ENCODE data around the gene BEND6. TPM values are rescaled to one million over a fixed set of nuclear protein-coding genes. Genes with fewer than 3 reads are reported as not detected.
"Not testable (repeated sequence)": the region's sequence is repeated elsewhere in the genome, so short reads cannot be mapped to it uniquely, and the experiment has no call there.

The BEND6 gene
- total RNA-seq, 1 experiment from 2014 or later: 6.4 TPM

DNA sequence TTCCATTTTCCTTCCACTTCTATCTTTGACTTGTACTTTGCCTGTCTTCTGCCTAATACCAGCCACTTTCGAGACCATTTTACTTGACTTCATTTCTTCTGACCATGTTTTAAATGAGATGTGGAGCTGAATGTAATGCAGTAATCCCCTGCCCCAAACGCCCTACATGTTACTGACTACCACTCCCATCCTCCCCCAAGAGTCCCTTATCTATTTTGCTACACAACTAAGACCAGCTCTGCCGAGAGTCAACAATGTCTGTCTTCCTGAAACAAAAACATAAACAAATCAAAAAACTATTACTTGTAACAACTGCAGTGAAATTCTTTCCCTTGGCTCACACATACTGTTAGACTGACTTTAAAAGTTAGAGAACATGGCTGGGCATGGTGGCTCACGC lies 64.5 kb downstream of the BEND6 start:
- DNase-seq (ENCODE audit: low spot score): no peak
- in situ Hi-C loops (cut with HindIII; ENCODE audit: low sequenced_read_pairs): no loop called here

DNA sequence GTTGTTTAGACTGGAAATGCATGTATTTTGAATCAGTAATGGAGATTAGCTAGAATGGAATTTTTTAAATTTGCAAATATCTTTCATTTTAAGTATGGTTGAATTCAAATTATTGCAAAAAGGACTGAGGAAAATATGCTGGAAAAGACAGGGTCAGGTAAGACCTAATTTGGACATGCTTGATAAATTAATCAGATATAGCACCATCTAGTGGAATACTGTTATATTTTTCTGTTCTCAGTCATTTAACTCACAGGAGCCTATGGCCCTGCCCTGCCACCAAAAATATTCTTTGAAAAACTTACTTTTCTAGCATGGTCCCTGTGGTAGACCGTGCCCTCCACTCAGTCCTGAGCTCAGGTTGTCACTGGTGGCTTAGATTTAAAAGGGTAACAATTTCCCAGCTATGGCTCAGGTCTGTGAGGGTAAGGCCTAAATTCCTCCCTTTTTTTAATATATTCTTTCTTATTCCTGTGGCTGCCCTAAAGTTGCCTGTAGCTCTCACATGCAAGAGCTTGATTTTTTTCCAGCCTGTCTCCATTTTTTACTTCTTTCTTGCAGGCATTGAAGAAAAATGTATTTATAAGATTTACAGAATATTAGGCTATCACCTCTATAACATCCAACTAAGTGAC lies 66.3 kb downstream of the BEND6 start:
- in situ Hi-C loops (cut with HindIII; ENCODE audit: low sequenced_read_pairs): no loop called here
- peak; percentile 71 for DNase-seq (ENCODE audit: low spot score)

DNA sequence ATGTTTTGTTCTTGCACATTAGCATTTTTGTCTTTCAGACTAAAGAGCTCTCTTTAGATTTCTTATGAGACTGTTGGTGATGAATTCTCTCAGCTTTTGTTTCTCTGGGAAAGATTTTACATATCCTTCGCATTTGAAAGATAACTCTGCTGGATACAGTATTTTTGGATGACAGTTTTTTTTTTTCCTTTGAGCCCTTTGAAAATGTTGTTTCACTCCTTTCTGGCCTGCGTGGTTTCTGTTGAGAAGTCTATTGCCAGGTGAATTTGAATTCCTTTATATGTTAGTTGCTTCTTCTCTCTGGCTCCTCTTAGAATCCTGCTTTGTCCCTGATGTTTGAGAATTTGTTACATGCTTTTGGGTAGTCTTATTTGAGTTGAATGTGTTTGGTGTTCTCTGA lies 69.4 kb downstream of the BEND6 start:
- in situ Hi-C loops (cut with HindIII; ENCODE audit: low sequenced_read_pairs): no loop called here
- DNase-seq (ENCODE audit: low spot score): no peak

DNA sequence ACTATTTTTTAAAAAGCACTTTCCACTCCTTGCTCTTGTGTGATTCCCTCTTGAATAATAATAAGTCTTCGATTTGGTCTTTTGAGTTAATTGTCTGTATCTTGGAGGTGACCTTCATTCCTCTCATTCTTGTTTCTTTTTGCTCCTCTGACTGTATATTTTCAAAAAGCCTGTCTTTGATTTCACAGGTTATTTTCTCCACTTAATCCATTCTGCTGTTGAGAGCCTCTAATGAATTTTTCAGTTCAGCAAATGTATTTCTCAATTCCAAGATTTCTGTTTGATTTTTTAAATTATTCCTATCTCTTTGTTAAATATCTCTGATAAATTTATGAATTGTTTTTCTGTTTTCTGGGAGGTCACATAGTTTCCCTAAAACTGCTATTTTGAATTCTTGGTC lies 69.9 kb downstream of the BEND6 start:
- in situ Hi-C loops (cut with HindIII; ENCODE audit: low sequenced_read_pairs): no loop called here
- DNase-seq (ENCODE audit: low spot score): no peak

DNA sequence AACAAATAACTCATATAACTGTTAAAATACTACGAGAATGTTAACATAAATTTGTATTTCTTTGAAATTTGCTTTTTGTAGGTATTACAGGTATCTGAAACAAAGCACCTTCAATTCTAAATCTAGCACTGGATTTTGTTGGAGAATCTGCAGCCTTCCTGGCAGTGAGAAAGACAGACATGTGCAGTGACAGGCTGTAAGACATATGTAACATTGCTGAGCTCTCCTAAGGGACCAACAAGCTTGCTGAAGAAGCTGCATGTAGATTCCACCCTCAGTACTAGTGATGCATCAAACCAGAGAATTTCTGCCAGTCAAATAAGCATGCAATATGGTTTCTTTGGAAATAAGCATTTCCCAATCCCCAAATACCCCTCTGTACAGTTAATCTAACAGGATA lies 71.1 kb downstream of the BEND6 start:
- in situ Hi-C loops (cut with HindIII; ENCODE audit: low sequenced_read_pairs): no loop called here
- DNase-seq (ENCODE audit: low spot score): no peak

DNA sequence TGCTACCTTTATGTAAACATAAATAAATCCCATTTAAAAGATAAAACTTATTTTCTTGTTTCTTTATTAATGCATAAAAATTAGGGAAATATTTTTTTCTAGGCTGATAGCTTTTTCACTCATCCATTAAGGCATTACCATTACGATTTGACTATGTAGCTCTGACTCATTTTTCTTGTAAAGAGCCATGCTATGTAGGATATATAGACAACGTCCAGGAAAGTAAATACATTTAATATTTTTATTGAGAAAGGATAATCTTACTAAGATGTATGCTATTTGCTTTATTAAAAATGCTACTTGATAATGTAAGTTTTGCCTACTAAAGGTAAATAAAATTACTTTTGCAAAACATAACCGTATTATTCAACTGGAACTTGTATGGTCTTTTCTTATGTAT lies 72.4 kb downstream of the BEND6 start:
- DNase-seq (ENCODE audit: low spot score): no peak
- in situ Hi-C loops (cut with HindIII; ENCODE audit: low sequenced_read_pairs): no loop called here

DNA sequence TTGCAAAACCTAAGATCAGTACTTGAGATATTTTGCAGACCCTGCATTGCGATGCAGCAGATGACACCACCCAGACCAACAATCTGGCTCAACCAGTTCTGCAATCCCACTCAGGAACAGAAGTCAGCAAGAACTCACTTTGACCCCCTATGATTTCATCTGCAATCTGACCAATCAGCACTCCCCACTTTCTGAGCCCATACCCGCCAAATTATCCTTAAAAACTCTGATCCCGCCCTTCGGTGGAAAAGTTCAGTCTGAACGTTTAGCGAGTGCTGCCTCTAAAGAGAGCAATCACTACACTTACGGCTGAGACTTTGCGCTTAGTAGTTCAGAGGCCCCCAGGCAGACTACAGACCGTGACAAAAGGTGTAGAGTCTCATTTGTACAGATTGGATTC lies 74.3 kb downstream of the BEND6 start:
- no peak for DNase-seq (ENCODE audit: low spot score)
- in situ Hi-C loops (cut with HindIII; ENCODE audit: low sequenced_read_pairs): no loop called here

DNA sequence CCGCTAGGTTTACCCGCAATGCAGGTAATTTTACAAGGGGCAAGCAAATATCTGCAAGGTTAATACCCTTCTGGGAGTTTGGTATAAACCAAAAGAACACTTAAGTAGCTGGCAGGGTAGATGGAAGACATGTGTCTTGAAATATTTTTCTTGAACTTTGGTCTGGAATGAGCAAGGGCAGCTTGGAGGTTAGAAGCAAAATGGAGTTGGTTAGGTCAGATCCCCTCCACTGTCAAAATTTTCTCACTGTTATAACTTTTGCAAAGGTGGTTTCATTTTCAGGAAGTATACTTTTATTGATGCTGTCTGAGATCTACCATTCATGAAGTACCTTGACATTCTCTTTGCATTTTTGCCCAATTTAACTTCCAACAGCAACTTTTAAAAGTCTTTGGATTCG lies 78.3 kb downstream of the BEND6 start:
- DNase-seq (ENCODE audit: low spot score): no peak
- in situ Hi-C loops (cut with HindIII; ENCODE audit: low sequenced_read_pairs): no loop called here

DNA sequence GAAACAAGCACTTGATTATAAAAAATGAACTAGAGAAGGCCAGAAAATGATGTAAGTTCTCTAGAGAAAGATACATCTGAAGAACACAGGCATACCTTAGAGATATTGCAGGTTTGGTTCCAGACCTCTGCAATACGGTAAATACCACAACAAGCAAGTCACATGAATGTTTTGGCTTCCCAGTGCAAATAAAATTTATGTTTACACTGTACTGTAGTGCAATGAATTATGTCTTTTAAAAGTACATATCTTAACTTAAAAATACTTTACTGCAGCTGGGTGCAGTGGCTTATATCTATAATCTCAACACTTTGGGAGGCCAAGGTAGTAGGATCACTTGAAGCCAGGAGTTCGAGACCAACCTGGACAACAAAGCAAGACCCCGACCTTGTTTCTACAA lies 80.6 kb downstream of the BEND6 start:
- no peak for DNase-seq (ENCODE audit: low spot score)
- in situ Hi-C loops (cut with HindIII; ENCODE audit: low sequenced_read_pairs): no loop called here

DNA sequence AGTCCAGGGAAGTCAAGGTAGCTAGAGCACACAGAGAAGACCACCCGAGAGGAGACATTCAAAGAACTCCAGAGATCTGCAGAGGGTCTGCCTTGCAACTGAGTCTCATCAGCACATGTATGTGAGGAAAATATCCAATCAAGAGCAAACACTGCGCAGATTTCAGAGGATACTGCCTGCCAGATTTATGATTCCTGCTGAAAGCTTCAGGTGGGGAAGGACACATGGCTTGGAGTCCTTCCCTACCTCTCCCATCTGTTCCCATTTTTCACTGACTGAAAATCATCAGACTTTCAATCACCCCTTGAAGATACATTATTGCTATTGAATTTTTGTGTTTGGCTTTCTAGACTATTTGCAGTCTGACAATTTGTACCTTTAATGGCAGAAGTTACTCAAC lies 84.0 kb downstream of the BEND6 start:
- in situ Hi-C loops (cut with HindIII; ENCODE audit: low sequenced_read_pairs): no loop called here
- peak; percentile 91 for DNase-seq (ENCODE audit: low spot score)

DNA sequence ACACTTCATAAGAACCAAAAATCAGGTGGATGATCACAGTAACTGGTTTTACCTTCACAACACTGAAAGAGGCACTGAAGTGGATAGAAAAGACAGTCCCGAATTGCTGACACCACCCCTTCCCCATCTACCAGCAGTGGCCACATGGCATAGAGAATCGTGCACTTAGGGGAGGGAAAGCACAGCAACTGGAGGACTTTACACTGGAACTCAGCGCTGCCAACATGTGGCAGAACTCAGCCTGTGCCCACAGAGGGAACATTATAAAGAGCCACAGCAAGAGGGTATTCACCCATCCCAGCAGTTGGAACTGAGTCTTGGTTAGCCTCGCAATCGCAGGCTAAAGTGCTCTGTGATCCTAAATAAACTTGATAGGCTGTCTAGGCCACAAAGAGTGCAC lies 85.1 kb downstream of the BEND6 start:
- in situ Hi-C loops (cut with HindIII; ENCODE audit: low sequenced_read_pairs): no loop called here
- DNase-seq (ENCODE audit: low spot score): no peak

DNA sequence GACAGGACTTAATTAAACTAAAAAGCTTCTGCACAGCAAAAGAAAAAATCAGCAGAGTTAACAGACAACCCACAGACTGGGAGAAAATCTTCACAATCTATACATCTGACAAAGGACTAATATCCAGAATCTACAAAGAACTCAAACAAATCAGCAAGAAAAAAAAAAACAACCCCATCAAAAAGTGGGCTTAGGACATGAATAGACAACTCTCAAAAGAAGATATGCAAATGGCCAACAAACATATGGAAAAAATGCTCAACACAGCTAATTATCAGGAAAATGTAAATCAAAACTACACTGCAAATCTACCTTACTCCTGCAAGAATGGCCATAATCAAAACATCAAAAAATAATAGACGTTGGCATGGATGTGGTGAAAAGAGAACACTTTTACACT lies 89.2 kb downstream of the BEND6 start:
- DNase-seq (ENCODE audit: low spot score); in situ Hi-C loops (cut with HindIII; ENCODE audit: low sequenced_read_pairs): not testable (repeated sequence)

DNA sequence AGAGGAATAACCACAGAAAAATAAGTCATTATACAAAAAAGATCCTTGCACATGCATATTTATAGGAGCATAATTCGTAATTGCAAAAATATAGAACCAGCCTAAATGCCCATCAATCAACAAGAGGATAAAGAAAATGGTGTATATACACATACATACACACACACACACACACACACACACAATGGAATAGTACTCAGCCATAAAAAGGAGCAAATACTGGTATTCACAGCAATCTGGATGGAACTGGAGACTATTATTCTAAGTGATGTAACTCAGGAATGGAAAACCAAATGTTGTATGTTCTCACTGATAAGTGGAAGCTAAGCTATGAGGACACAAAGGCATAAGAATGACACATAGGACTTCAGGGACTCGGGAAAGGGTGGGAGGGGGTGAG lies 89.7 kb downstream of the BEND6 start:
- in situ Hi-C loops (cut with HindIII; ENCODE audit: low sequenced_read_pairs): no loop called here
- DNase-seq (ENCODE audit: low spot score): no peak

DNA sequence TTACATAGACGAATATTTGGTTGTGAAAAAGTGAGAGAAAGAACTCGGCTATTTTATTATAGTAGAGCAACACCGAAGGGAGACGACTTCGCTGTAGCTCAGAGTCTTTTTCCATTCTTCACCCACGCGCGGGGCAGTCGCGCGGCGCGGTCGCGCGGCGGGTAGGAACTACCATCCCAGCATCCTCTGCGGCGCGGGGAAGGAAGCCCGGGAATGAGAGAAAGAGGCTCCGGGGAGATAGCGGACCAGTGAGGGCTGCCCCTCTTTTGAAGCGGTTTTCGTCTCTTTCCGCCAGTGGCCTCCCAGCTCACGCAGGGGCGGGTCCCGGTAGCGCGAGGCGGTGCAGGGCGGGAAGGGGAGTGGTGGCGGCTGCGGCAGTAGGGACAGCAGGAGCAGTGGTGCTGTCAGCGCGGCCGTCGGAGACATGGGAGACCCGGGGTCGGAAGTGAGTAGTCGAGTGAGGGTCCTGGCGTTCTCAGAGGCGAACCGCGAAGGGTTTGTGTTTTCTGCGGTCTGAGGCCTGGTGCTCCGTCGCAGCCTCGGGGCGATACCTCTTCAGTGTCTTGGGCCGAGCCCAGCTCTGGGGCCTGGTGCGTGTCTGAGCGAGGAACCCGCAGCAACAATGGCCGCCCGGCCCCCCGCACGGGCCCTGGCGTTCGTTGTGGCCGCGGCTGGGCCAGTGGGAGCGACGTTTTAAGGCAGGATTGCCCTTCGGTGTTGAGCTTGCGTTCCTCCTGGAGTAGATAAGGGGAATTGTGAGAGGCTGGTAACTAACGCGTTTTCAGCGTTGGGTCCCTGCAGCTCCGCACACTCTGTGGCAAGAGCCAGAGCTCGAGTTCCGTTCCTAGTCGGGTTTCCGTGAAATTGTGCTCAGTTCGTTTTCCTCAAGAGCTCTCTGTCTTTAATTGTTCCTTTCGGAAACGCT lies 91.7 kb downstream of the BEND6 start, which contains the start of gene KIAA1586:
Gene KIAA1586 (plus strand): TSS at position 362 of the 925 bp plus-strand sequence. CDS start 63 bp downstream, at position 425.
- in situ Hi-C loops (cut with HindIII; ENCODE audit: low sequenced_read_pairs): not testable (repeated sequence)
- peak; percentile 97 for DNase-seq (ENCODE audit: low spot score)

DNA sequence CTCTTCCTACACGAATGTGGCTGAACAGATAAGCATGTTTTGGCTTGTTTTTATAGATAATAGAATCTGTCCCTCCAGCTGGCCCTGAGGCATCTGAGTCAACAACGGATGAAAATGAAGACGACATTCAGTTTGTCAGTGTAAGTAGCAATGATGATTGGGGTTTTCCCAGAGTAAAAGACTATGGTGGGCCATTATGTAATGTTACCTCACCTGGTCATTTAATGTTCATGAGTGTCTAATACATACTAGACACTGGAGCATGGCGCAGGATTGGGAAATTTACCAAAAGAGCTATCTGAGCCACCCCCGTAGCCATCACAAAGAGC lies 92.3 kb downstream of the BEND6 start:
- DNase-seq (ENCODE audit: low spot score); in situ Hi-C loops (cut with HindIII; ENCODE audit: low sequenced_read_pairs): not testable (repeated sequence)

DNA sequence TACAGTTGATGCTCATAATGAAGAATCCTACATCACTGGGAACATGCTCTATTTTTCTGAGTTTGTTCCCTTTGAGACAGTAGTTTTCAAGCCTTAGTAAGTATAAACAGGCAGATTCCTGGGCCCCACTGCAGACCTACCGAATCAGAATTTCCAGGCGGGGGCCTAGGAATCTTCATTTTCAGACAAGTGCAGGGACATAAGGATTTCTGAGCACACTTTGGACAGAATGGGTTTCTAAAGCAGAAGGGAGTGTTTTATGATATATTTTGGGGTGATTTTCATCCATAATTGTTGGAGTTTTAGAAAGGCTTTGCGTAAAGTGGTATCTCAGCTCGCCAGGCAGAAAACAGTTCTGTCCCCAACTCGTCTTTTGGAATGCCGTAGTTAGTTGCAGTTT lies 93.0 kb downstream of the BEND6 start:
- DNase-seq (ENCODE audit: low spot score); in situ Hi-C loops (cut with HindIII; ENCODE audit: low sequenced_read_pairs): not testable (repeated sequence)

DNA sequence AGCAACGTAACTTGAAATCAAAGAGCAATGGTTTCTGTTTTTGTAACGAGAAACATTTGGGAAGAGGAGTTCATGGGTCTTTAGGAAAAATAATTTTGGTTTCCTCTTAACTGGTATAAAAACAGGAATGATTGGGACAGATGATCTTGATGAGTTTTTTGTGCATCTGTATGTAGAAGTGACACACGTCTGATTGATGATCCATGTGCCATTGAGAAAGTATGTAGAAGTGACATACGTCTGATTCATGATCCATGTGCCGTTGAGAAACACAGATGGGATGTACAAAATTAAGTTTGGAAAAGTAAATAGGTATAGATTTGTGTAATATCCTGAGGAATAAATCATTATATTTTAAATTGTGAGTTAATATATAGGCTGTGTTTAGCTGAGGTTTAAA lies 93.7 kb downstream of the BEND6 start:
- DNase-seq (ENCODE audit: low spot score): no peak
- in situ Hi-C loops (cut with HindIII; ENCODE audit: low sequenced_read_pairs): no loop called here

DNA sequence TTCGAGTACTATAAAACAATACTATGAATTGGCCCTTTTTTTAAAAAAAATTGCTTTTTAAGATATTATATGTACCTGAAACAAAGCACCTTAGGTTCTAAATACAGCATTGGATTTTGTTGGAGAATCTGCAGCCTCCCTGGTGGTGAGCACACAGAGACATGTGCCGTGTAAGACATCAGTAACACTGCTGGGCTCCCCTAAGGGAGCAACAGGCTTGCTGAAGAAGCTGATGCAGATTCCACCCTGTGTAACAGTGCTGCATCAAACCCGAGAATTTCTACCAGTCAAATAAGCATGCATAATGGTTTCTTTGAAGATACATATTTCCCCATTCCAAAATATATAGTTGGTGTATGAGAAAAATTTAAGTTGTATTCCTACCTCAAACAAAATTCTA lies 108.9 kb downstream of the BEND6 start:
- in situ Hi-C loops (cut with HindIII; ENCODE audit: low sequenced_read_pairs): no loop called here
- no peak for DNase-seq (ENCODE audit: low spot score)

DNA sequence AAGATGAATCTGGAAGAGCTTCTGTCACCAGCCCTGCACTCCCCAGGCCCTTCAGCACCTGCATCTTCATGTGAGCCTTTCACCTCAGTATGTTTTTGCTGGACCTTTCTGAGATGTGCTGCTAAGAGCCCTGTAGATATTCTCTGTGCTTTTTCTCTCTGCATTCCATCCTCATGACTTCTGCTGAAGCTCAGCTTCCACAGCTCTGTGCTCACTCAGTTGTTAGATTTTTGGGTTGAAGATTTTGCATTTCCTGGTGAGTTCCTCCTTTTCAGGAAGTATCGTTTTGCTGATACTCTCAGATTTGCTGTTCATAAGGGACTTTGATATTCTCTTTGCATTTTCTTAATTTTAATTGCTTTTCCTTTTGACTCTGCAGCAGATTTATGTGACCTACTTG lies 109.9 kb downstream of the BEND6 start:
- in situ Hi-C loops (cut with HindIII; ENCODE audit: low sequenced_read_pairs): no loop called here
- no peak for DNase-seq (ENCODE audit: low spot score)

DNA sequence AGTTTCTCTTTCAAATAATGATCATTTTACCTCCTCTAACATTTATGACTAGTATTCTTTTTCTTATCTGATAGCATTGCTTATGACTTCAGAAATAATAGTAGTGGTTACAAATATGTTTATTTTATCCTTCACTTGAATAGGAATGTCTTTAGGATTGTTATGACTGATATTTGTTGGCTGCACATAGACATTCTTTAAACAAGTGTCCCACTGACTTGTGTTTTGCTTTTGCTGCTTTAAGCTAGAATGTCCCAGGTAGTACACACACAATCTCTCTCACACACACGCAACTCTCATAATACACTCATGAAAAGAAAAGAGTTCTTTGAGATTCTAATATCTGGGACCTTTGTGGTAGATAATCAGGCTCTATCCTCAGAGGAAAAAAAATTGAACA lies 113.2 kb downstream of the BEND6 start:
- in situ Hi-C loops (cut with HindIII; ENCODE audit: low sequenced_read_pairs): no loop called here
- no peak for DNase-seq (ENCODE audit: low spot score)

DNA sequence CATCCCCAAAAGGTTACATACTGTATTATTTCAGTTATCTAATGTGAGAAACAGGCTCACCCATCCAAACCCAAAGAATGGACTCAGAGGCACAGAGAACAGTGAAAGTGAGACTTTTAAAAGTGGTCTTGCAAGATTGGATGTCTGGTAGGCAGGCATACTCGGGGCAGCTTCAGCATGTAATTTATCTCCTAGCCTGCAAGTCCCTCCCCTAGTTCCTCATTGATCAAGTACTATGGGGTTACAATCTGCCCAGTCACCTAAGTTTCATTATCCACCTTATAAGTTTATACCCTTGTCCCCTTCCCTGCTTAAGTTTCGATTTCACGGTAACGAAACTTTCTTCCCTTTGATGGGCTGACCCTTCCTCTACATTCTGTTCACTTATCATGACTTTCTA lies 114.3 kb downstream of the BEND6 start:
- in situ Hi-C loops (cut with HindIII; ENCODE audit: low sequenced_read_pairs): no loop called here
- no peak for DNase-seq (ENCODE audit: low spot score)
